Activated CD4-positive, alpha-beta T cell treated with anti-CD3 and anti-CD28 coated beads for 4 hours (primary cell): ENCODE data around the gene EEF2.

Source experiments
- DNase-seq, 2 donors: peaks; one replicate each; pipeline ENCODE4 v3.0.0-alpha.2; 2020

Gene EEF2

DNA sequence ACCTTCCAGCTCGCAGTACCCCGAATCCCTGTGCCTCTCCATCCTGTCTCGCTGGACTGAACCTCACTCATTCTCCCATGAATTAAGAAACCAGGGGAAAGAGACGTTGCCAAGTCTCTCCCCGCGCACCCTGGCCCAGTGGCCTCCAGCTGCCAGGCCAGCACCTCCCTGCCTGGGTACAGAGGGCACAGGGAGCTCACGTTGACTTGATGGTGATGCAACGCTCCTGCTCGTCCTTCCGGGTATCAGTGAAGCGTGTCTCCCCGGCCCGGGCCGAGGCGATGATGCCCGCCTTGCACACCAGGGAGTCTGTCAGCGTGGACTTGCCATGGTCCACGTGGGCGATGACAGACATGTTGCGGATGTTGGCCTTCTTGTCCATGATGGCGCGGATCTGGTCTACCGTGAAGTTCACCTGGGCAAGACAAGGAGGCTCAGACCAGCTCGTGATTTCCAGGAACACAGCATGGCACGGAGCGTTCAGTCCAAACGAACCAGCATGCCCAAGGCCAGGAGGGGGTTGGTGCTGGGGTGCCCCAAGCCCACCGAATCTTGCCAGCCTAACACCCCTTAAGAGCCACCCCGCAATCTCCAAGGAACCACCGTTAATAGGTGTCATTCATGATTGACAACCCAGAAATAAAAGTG lies 1.2 kb downstream of the EEF2 start:
- peak; percentile 25 to 36 for DNase-seq

DNA sequence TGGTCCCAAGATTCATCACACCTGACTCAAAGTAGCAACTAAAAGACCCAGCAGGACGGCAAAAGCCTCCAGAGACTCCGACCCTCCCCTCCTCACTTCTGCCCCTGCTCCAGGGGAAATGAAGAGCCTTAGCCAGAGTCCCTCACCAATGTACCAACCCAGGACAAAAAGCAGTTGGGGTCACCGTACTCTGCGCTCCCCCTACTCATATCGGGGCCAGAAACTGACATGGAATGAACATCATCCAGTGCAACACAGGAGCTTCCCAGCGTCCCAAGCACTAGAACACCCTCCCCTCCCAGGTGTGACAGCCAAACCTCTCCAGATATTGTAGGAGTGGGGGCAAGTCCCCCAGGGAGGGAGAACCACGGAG lies 1.7 kb downstream of the EEF2 start:
- no peak for DNase-seq

DNA sequence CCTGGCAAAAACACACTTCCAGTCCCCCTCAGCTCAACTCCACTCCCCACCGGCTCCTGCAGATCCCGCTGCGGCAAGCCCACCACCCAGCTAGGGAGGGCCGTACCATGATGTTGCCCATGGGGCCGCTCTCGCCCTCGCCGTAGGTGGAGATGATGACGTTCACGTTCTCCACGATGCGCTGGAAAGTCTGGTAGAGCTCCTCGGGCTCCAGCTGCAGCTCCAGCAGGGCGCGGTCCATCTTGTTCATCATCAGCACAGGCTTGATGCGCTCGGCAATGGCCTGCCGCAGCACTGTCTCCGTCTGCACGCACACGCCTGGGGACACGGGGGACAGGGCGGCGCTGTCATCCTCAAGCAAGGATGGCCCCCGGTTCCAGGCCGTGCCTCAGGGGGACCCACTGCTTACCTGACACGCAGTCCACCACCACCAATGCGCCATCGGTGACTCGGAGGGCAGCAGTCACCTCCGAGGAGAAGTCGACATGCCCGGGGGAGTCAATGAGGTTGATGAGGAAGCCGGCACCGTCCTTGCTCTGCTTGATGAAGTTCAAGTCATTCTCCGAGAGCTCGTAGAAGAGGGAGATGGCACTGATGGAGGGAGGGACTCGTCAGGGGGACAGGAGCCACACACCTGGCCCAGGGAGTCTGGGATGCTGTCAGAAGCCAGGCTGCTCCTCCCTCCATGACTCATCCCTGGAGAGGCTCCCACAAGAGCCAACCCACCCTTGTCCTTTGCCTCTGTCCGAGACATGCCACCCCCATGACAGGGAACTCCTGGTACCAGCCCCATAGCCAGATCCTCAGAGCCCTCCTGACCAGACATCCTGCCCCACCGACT lies 2.3 kb downstream of the EEF2 start:
- DNase-seq, result no peak

DNA sequence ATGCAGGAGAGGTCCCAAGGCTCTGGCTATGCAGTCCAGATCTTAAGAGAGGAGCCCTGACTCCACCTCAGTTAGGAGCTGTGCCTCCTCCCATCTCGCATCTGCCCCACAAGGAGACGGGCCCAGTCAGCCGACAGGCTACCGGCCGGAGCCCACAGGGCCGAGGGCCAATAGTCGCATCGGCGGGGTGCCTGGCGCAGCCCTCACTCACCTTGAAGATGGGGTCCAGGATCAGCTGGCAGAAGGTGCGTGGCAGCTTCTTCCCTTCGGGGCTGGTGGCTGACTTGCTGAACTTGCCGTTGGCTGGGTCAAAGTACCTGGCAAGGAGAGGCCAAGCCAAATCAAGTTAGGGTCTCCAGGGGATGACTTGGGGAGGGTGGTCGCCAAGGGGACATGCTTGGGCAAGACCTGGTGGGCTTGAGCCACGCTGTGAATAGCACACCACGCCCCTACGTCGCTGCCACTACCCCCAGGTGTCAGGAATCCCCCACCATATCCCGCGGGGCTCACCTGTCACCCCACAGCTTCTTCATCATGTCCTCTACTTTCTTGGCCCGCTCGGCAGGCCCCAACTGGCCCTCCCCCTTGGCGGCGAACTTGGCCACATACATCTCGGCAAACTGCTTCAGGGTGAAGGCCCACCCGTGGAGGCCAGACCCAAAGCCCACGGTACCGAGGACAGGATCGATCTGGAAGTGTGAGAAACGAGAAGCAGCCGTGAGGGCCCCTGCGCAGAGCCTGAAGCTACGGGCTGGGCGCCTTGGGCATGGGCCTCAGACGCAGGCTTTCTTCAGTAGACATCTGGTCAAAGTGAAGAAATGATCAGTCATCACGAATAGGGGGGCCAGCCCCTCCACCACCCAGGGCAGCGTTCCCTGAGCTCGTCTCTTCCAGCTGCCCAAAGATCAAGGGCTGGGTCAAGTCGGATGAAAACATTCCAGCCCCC lies 3.3 kb downstream of the EEF2 start:
- DNase-seq, result no peak

DNA sequence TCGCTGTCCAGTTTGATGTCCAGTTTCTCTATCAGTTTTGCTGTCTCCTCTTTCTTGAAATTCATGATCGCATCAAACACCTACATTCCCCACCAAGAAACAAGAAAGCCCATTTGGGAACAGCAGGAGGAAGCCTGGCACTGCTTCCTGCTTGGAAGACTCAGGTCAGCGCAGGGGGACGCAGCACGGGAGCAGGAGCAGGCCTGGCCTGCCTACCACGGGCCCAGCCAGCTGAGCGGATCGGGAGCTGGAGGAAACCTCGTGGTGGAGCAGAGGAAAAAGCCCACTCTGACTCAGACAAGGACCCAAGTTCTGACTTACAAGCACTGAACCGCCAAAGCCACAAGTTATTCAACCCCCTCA lies 3.9 kb downstream of the EEF2 start:
- no peak for DNase-seq

DNA sequence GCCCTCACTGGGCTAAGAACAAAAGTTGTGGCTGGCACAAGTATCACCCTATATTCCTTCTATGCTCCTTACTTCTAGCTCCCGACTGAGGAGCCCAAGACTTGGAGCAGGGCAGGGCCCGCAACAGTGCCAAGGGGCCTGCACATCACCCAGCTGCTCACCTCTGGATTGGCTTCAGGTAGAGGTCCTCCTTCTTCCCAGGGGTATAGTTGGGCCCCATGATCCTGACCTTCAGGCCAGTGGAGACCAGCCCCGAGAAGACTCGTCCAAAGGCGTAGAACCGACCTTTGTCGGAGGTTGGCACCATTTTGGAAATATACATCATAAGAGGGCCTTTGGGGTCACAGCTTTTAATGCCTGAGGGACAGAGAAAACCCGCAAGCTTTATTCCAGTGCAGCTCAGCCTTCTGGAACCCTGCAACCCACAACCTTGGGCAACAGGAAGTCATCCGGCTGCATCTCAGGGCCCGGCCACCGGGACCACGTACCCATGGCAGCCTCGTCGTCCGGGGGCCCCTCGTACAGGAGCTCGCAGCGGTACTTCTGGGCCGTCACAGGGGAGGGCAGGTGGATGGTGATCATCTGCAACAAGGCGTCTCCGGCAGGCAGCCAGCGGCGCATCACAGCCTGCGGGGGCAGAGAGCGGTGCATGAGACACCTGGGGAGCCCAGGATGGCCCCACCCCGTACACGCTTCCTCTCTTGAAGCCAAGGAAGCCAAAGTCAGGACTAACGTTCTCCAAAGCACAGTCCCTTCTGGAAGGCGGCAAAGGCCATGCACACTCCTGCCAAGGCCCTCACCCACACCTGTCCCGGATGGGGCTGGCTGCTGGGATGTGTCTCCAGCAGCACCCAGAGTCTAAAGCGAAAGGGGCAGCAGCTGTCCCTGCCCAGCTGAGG lies 4.7 kb downstream of the EEF2 start:
- no peak for DNase-seq

DNA sequence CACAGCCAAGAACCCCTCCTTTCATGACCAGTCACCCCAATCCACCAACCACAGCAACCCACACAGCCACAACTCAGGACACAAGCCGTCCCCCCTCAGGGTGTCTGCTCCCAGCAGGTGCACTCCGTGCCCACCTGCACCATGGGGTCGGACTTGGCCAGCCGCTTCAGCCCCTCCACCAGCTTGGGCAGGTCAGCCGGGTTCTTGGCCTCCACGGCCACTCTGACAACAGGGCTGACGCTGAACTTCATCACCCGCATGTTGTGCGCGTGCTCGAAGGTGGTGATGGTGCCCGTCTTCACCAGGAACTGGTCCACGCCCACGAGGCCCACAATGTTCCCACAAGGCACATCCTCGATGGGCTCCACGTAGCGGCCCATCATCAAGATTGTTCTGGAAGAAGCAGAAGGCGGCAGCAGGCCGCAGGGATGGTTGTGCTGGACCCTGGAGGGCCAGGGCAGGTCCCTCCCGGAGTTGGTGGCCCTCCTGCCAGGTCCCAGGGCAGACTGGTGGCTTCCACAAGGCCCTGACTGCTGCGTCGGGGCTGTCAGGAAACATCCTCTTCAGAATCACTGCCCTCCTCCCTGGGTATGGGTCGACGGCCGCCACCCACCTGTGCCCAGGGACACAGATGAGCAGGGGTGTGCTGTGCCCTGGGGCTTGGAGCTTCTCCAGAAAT lies 5.5 kb downstream of the EEF2 start:
- no peak for DNase-seq

DNA sequence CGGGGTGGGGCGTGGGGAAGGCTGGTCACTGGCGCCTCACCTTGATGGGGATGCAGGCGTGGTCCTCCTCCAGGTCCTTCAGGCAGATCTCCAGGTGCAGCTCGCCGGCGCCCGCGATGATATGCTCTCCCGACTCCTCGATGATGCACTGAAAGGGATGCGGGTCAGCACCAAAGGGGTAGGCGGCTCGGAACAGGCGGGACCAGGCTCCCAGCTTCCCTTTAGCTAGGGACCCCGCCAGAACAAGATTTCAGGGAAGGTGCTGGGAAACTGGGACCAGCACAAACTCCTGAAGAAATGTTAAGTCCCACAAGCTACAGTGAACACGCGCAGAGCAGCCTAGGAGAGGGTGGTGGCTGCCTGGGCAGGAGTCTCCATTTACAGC lies 6.0 kb downstream of the EEF2 start:
- DNase-seq, result no peak

DNA sequence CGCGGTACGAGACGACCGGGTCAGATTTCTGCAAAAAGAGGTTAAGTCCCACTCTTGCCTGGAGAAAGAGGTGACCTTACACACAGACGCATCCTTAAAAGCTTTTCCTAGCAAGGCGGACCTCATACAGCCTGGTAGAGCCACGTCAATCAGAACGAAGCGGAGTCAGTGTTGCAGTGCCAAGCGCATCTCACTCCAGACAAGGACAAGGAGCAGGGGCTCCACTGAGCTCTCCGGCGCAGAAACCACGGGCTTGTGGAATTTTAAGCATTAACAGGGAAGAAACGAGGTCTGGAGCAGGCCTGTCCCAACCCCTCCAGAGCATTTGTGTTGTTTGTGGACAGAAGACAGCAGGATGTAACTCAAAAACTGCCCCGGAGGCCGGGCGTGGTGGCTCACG lies 7.1 kb downstream of the EEF2 start:
- no peak for DNase-seq

DNA sequence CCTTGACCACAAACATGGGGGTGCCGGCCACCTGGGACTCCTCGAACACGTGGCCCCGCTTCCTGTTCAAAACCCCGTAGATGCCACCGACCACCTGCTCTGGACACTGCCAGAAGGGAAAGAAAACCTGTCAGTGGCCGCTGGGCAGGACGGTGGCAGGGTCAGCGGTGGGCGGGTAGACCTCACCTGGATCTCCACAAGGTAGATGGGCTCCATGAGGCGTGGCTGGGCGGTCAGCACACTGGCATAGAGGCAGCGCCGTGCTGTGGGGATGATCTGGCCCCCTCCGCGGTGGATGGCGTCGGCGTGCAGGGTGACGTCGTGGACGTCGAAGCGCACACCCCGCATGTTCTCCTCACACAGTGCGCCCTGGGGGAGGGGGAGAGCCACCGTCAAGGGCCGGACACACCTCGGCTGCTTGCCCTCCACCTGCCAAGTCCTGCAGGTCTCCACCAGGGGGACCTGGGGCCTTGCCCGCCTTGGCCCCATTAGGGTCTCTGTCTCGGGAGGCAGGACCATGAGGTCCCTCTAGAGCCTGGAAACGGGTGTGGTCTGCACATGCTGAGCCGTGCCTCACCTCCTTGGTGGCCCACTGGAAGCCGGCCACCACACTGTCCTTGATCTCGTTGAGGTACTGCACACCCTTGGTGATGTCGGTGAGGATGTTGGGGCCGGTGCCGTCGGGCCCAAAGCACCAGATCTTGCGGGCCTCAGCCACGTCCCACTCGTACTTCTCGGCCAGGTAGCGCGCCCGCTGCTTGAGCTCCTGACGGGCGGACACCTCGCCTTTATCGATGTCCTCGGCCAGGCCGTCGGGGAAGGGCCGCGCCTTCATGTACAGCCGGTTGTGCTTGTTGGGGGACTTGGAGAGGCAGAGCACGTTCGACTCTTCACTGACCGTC lies 7.8 kb downstream of the EEF2 start:
- DNase-seq, result peak in 1 of 2 donors; percentile 12

DNA sequence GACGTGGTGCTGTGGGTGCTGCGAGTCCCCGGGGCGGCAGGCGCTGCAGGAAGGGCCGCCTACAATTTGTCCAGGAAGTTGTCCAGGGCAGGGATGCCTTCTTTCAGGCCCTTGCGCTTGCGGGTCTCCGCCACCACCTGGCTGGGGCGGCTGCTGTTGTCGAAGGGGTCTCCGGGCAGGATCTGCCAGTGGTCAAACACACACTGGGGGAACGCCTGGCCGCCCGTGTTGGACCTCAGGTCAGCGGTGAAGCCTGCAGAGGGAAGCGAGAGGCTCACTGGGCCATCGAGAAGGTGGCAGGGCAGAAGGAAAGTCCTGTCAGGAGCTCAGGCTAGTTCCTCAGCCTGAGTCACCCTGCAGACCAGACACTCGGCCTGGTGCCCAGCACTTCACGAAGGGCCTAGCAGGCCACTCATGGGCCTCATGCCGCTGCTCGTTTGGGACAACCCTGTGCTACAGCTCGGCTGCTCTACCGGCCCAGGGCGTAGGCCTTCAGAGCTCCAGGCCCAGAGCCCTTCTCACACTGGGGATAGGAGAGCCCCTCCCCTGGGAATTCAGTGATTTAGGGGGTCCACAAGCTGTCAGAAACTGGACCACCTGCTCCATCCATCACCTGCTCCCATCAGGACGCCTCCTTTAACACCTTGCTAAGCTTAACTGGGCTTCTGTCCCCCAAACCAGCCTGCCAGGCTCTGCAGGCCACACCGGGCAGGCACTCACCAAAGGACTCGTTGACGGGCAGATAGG lies 8.6 kb downstream of the EEF2 start:
- DNase-seq, result peak in 1 of 2 donors; percentile 16

DNA sequence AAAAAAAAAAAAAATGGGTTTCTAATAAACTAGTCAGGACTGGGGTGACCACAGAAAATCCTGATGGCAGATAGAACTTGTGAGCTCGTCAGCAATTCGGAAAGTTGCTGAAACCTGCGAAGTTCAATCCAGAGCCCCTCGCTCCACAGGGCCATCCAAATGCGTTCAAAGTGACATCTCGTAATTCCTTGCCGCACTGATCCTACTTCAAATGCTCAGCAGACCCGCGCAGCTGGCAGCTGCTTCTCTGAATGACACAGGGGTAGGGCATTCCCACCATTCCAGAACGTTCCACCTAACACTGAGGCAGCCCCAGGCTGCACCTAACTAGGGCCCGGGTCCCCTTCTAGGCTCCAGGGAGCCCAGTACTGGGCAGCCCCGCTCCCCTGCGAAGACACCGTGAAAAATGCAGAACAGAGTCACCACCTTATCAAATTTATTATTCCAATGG lies 9.6 kb downstream of the EEF2 start:
- DNase-seq, result no peak

DNA sequence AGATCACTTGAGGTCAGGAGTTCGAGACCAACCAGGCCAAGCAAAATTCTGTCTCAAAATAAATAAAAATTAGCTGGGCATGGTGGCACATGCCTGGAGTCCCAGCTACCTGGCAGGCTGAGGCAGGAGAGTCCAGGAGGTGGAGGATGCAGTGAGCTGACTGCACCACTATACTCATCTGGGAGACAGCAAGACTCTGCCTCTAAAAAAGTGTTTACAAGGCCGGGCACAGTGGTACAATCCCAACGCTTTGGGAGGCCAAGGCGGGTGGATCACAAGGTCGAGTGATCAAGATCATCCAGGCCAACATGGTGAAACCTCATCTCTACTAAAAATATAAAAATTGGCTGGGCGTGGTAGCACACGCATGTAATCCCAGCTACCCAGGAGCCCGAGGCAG lies 10.1 kb downstream of the EEF2 start:
- no peak for DNase-seq

DNA sequence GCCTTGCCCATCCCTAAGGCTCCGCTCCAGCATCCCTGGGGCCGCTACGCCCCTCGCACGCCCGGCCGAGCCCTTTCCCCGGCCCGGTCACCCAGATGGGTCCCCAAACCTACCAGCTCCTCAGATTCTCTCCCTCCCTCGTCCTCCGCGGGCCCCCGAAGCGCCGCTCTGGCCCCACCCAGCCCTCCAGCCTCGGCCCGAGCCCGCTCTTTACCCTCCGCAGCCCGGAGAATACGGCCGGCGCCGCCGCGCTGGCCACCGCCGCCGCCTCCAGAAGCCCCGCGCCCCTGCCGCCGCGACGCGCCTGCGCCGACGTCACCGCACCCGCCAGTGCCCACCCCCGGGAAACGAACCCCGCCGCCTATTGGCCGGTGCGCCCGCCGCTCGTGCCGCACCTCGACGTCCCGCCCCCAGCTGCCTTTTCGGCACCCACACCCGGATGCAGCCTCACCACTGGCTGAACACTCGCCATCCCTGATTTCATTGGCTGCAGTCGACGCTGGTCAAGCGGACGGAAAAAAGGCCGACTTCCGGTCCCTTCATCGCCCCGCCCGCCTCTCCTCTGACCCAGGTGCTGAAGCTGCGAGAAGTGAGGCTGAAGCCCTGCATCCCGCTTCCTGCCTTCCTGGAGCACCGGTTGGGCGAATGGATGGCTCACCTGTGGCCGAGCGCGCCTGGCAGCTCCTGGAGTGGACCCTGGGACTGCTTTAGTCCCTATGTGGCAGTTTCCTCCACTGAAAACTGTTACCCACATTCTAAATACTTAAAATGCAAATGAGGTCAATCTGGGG lies 14.3 kb downstream of the EEF2 start, which contains the start of gene DAPK3:
Gene DAPK3 (minus strand): TSS at position 292 of the 791 bp plus-strand sequence. CDS start 1,364 bp downstream, outside the sequence.
- peak; percentile 88 to 90 for DNase-seq

DNA sequence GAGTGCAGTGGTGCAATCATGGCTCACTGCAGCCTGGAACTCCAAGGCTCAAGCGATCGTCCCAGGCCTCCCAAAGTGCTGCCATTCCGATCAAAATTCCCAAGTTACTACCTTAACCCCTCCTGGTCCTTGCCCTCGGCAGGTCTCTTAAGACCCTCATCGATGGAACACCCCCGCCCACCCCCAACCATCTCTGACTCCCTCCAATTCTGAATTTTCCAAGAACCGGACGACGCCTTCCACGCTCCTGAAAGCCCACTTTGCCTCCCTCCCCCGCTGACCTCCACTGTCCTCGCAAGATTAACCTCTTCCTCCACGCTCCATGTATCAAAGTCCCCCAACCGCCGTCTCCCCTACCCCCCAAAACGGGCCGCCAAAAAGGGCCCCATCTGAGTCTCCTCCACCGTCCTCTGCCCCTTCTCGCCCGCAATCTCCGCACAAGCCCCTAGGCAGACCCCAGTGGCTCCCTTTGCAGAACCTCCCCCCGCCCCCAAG lies 14.9 kb downstream of the EEF2 start:
- no peak for DNase-seq

DNA sequence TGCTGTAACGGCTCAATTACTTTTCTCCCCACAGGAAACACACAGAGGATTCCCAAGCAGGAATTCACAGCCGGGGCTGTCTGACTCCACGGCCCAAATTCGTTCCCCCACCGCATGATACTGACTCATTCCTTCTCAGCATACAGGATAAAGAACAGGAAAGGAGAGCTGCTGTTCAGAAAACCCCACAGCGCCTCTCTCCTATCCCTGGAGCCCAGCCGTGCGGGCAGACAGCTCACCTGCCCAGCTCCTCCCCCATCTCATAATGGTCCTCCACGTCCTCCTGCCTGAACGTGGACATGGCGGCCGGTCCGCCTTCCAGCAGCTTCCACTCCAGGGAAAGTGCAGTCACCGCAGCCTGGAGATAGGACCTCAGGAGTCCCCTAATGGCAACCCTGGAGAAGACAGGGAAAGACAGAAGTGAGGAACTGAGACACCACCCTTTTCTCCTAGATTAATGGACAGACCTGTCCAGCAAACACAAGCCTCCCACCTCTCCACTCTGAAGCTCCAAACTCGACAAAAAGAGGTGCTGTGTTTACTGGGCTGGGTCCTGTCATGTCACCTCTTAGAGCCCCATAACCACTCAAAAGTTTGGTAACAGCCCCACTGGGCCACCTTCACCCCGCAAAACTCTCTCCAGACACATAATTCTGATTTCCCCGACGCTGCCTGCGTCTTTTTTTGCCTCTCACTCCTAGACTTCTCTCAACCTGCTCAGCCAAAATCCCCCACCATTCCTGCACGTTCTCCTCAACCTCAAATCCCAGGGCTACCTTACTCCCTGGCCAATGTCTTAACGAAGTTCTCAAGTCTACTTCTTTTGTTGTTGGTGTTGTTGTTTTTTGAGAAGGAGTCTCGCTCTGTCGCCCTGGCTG lies 15.6 kb downstream of the EEF2 start:
- DNase-seq, result no peak

DNA sequence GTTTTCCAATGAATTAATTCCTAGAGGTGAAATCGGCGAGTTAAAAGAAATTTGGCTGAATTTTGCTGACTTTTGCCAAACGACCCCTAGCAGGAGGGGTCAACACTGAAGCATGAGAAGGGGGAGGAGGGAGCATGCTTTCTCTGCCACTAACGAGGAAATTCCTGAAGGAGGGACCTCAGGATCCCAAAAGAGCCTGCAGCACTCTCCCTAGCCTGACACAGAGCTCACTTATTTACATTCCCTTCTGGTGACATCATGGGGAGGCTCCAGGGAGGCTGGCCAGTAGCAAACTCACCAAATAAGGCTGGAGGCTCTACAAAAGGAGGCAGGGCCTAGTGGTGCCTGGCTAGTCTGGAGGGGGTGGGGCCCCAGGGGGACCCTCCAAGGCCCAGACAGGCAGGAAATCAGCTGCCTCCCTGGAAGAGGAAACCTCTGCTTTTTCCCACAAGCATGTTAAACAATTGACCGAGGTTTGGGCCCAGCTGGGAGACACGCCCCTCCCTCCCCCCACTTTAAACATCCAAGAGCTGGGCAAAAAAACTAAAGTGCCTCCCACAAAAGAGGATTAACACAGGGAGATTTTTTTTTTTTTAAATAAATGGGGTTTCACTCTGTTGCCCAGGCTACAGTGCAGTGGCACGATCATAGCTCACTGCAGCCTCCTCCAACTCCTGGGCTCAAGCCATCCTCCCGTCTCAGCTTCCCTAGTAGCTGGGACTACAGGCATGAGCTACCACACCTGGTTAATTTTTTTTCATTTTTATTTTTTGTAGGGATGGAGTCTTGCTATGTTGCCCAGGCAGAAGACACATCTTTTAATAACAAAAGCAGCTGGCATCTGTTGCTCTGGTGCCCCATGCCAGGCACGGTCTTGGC lies 16.5 kb downstream of the EEF2 start:
- DNase-seq, result no peak
